SK-N-SH (cell line): ENCODE data around the gene JAZF1. TPM values are rescaled to one million over a fixed set of nuclear protein-coding genes. Genes with fewer than 3 reads are reported as not detected.

Experiments used
- CTCF ChIA-PET: fragments of 300-600, 350-600 bp; formaldehyde crosslinking; extraction: SDS; loops from one replicate; lab custom pipeline; 2021; lab: Yijun Ruan, JAX
- POLR2A ChIA-PET: fragments of 350-600 bp; sonication (Branson Sonifier 250); formaldehyde crosslinking; extraction: SDS; loops from one replicate; lab custom pipeline; 2020; ENCODE audit warnings: antibody characterized with exemption, inconsistent platforms; lab: Yijun Ruan, JAX
- DNase-seq: peaks from one replicate; pipeline ENCODE4 v3.0.0; 2012
- H2AFZ ChIP-seq: fragments of 200-600 bp; sonication (generic); 2 replicates; pipeline ENCODE4 v1.8.1; 2016; ENCODE audit warnings: antibody characterized with exemption, mild to moderate bottlenecking, low read depth
- H3F3A ChIP-seq: fragments of 200-600 bp; sonication (generic); replicated peaks from 2 replicates; pipeline ENCODE3; 2016; ENCODE audit warnings: antibody characterized with exemption, mild to moderate bottlenecking; ENCODE audit not compliant: insufficient read depth
- H3K27ac ChIP-seq, 2 experiments: fragments of 200-500 bp in 1 of 2; fragments of 200-600 bp in 1 of 2; sonication (Bioruptor generic) in 1 of 2; sonication (generic), shearing (Covaris generic) in 1 of 2; 2 replicates each; pipeline versions ENCODE4 v1.5.1 to v1.6.1; 2014 to 2016; ENCODE audit warnings: low read depth in 2 of 2, inconsistent platforms in 1 of 2, low read length in 1 of 2, mild to moderate bottlenecking in 1 of 2, mixed read lengths in 1 of 2
- H3K27me3 ChIP-seq: fragments of 200-600 bp; sonication (generic), shearing (Covaris generic); 2 replicates; pipeline ENCODE4 v1.6.1; 2016; ENCODE audit warnings: mixed run types; ENCODE audit not compliant: insufficient read depth
- H3K36me3 ChIP-seq, 2 experiments: fragments of 200-500 bp in 1 of 2; fragments of 200-600 bp in 1 of 2; sonication (Bioruptor generic) in 1 of 2; sonication (generic) in 1 of 2; replicated peaks in 1 of 2; 2 replicates each; pipeline versions ENCODE3 to v1.5.1; 2014 to 2016; ENCODE audit warnings: low read length in 1 of 2, mild to moderate bottlenecking in 1 of 2; ENCODE audit not compliant: insufficient read depth in 2 of 2, control insufficient read depth in 1 of 2
- H3K4me1 ChIP-seq, 2 experiments: fragments of 200-500 bp in 1 of 2; fragments of 200-600 bp in 1 of 2; sonication (Bioruptor generic) in 1 of 2; sonication (generic), shearing (Covaris generic) in 1 of 2; 2 replicates each; pipeline versions ENCODE4 v1.5.1 to v1.6.1; 2014 to 2016; ENCODE audit warnings: low read depth in 1 of 2, low read length in 1 of 2, mixed run types in 1 of 2; ENCODE audit not compliant: insufficient read depth in 2 of 2, control insufficient read depth in 1 of 2
- H3K4me2 ChIP-seq: fragments of 200-600 bp; sonication (generic), shearing (Covaris generic); 2 replicates; pipeline ENCODE4 v1.6.1; 2017; ENCODE audit warnings: mixed run types
- H3K4me3 ChIP-seq, 2 experiments: fragments of 200-500 bp in 1 of 2; fragments of 200-600 bp in 1 of 2; sonication (Bioruptor generic) in 1 of 2; sonication (generic), shearing (Covaris generic) in 1 of 2; 2 replicates each; pipeline versions ENCODE4 v1.5.1 to v1.8.1; 2014 to 2016; ENCODE audit warnings: low read depth in 2 of 2, inconsistent platforms in 1 of 2, low read length in 1 of 2, mild to moderate bottlenecking in 1 of 2, mixed read lengths in 1 of 2, moderate library complexity in 1 of 2
- H3K79me2 ChIP-seq: fragments of 200-600 bp; sonication (generic); 2 replicates; pipeline ENCODE4 v1.8.1; 2017; ENCODE audit warnings: mild to moderate bottlenecking; ENCODE audit not compliant: insufficient read depth
- H3K9ac ChIP-seq: fragments of 200-600 bp; sonication (generic); 2 replicates; pipeline ENCODE4 v1.6.1; 2017; ENCODE audit warnings: mixed run types
- H3K9me2 ChIP-seq: fragments of 200-600 bp; sonication (generic); 2 replicates; pipeline ENCODE4 v1.6.1; 2017; ENCODE audit warnings: mixed run types
- H3K9me3 ChIP-seq: fragments of 200-600 bp; sonication (generic); 2 replicates; pipeline ENCODE4 v1.6.1; 2017; ENCODE audit warnings: mixed run types, mild to moderate bottlenecking, moderate library complexity
- H4K20me1 ChIP-seq: fragments of 200-600 bp; sonication (generic); 2 replicates; pipeline ENCODE4 v1.6.1; 2017; ENCODE audit warnings: mild to moderate bottlenecking, mixed run types; ENCODE audit not compliant: insufficient read depth
- CHD2 ChIP-seq: fragments of 150-350 bp; IDR thresholded peaks from 2 replicates; pipeline ENCODE4 v1.6.1; 2018; ENCODE audit warnings: low read length; ENCODE audit not compliant: partially characterized antibody
- EP300 ChIP-seq, 2 experiments: IDR thresholded peaks; 2 replicates each; pipeline versions ENCODE4 v1.4.0 to v1.6.1; 2012; ENCODE audit warnings: borderline replicate concordance in 1 of 2, low read depth in 1 of 2, low read length in 1 of 2
- FOSL2 ChIP-seq: IDR thresholded peaks from 2 replicates; pipeline ENCODE4 v1.4.0; 2012; ENCODE audit warnings: low read depth, mild to moderate bottlenecking, moderate library complexity, borderline replicate concordance
- FOXM1 ChIP-seq: IDR thresholded peaks from 2 replicates; pipeline ENCODE4 v1.4.0; 2012; ENCODE audit warnings: low read depth, mild to moderate bottlenecking
- GABPA ChIP-seq: IDR thresholded peaks from 2 replicates; pipeline ENCODE4 v1.4.0; 2012; ENCODE audit warnings: low read depth, mild to moderate bottlenecking
- GATA2 ChIP-seq: sonication (generic); formaldehyde crosslinking; IDR thresholded peaks from 2 replicates; pipeline ENCODE4 v1.5.0; 2020; ENCODE audit warnings: mild to moderate bottlenecking, missing genetic modification reagents
- MAX ChIP-seq: IDR thresholded peaks from 2 replicates; pipeline ENCODE4 v1.4.0; 2012; ENCODE audit warnings: low read depth
- NFIC ChIP-seq: IDR thresholded peaks from 2 replicates; pipeline ENCODE4 v1.4.0; 2012; ENCODE audit warnings: borderline replicate concordance
- PBX3 ChIP-seq: IDR thresholded peaks from 2 replicates; pipeline ENCODE4; 2012
- RCOR1 ChIP-seq: fragments of 150-350 bp; IDR thresholded peaks from 2 replicates; pipeline ENCODE4 v1.6.1; 2017; ENCODE audit warnings: antibody characterized with exemption, low read length
- REST ChIP-seq: IDR thresholded peaks from 2 replicates; pipeline ENCODE4 v1.6.1; 2012; ENCODE audit warnings: mild to moderate bottlenecking, low read depth, low read length, moderate library complexity
- RFX5 ChIP-seq: IDR thresholded peaks from 2 replicates; pipeline ENCODE4 v1.6.1; 2012; ENCODE audit warnings: mild to moderate bottlenecking, improper control_type of control experiment, low read length
- SIN3A ChIP-seq: IDR thresholded peaks from 2 replicates; pipeline ENCODE4 v1.6.1; 2012; ENCODE audit warnings: low read depth, mild to moderate bottlenecking, low read length, moderate library complexity, borderline replicate concordance
- SMC3 ChIP-seq: IDR thresholded peaks from 2 replicates; pipeline ENCODE4 v1.6.1; 2012; ENCODE audit warnings: low read depth, low read length, improper control_type of control experiment
- TAF1 ChIP-seq: IDR thresholded peaks from 2 replicates; pipeline ENCODE4 v1.6.1; 2012; ENCODE audit warnings: low read depth, mild to moderate bottlenecking, low read length, moderate library complexity, borderline replicate concordance
- YY1 ChIP-seq: IDR thresholded peaks from 2 replicates; pipeline ENCODE4 v1.4.0; 2012; ENCODE audit warnings: low read depth, mild to moderate bottlenecking
- ZBTB33 ChIP-seq: IDR thresholded peaks from 2 replicates; pipeline ENCODE4 v1.4.0; 2012; ENCODE audit warnings: low read depth, borderline replicate concordance
- WGBS: methylation state at CpG from one replicate; pipeline ENCODE4 v1.1.6; 2017; ENCODE audit warnings: low lambda C conversion rate; 5-methylcytosine and 5-hydroxymethylcytosine counted together
- polyA plus RNA-seq, 3 experiments: library from polyadenylated mRNA; depleted of rRNA; stranded (reverse); fragments of >200 nt; gene quantifications; 2 replicates each; pipeline ENCODE4 v1.2.3, GENCODE V29; 2012

The JAZF1 gene
- polyA plus RNA-seq, 1 of the 3 experiments (the other 2 are of a cell fraction), result 1.7 TPM

GRCh38 chr7:28068811-28069216 is 111.8 kb downstream of the JAZF1 start:
- Histone ChIP-seq H3F3A (no peaks in the 10 kb centered on the region), H3K4me2 (no peak overlapping the region), H3K27me3 (no peaks in the 10 kb centered on the region), H3K36me3 (no peaks in the 10 kb centered on the region), H3K9me3 (no peaks in the 10 kb centered on the region), H3K9me2 (no peaks in the 10 kb centered on the region), H3K4me1 (peaks cover 6 to 23% of the 10 kb centered on the region in 2 experiments; a peak in 2 of 4 replicates), H2AFZ (no peak overlapping the region), H3K9ac (no peak overlapping the region), H3K4me3 (no peak overlapping the region), H3K27ac (peak overlapping the region; percentile 0 to 35; a peak in 3 of 4 replicates)
- ChIA-PET POLR2A (no interaction called here), CTCF (interaction anchor here (1.8 to 31.3 kb wide), 5 partner anchors 7 to 873 kb away, joined by 6 to 828 read pairs (median 651); no protein-coding TSS in a partner anchor)
- 94% methylated on average over 1 of the region's 1 CpG for WGBS
- TF ChIP-seq MAX (no peak), FOXM1 (no peak), ZBTB33 (no peak), CHD2 (no peak), EP300 (IDR thresholded peaks at IDR 0.05; ENCODE audit: borderline replicate concordance in 1 of 2, low read depth in 1 of 2, low read length in 1 of 2) (no peak), PBX3 (no peak), YY1 (no peak), NFIC (no peak), GATA2 (CRISPR knock-in tag) (no peak), RFX5 (no peak), GABPA (no peak), FOSL2 (no peak), REST (no peak), SIN3A (no peak), RCOR1 (no peak), TAF1 (no peak), SMC3 (no peak)
- TF ChIP-seq, all 33 proteins: peak for 0
- H4K20me1 ChIP-seq, result no peaks in the 10 kb centered on the region
- H3K79me2 ChIP-seq, result no peaks in the 10 kb centered on the region
- DNase-seq, result no peak
